Heart left ventricle (tissue), 13 donors: ENCODE data around the gene ERMP1.

Source experiments
- POLR2A ChIP-seq, 2 donors: fragments of 450-650 bp; IDR thresholded peaks; one replicate each; pipeline ENCODE4 v1.6.1; 2017; ENCODE audit warnings: antibody characterized with exemption in 2 of 2, mild to moderate bottlenecking in 2 of 2, moderate library complexity in 2 of 2
- TF ChIP-seq, protein P1 (sequence below), 12 donors: fragments of 200-600 bp; sonication (generic) in 4 of 12; IDR thresholded peaks; one replicate each; pipeline versions ENCODE4 v1.5.0 to v1.8.0; 2018 to 2022; ENCODE audit warnings: antibody characterized with exemption in 12 of 12, mild to moderate bottlenecking in 5 of 12
- donor health status: ischemic (EF 13 %, LVEDD 7.1; RV severe dilation, severe dysfunction).
- donor health status: DM: no; HTN: yes; CAD: no.
- donor health status: DM: no; HTN: no; CAD: no.
- donor health status: ischemic (EF 25% LVEDD 6.9; RV normal size, moderate dysfunction).
- donor health status: ischemic (EF 25% LVEDD 5.7; RV mildly dilated, moderate dysfunction).
- donor health status: ischemic (EF 35%, LVEDD 5.7; RV mildly dilated, moderate dysfunction).
- donor health status: nonischemic (EF 11% LVEDD 7.7; RV severe dilation, severe dysfunction).
- donor health status: DM: yes; HTN: yes; CAD: no.
- donor health status: PGD.
- donor health status: ischemic (EF 29% LVEDD 5.4; RV normal size, mild dysfunction).
- donor health status: nonischemic (EF 23%, LVEDD 6.1; RV moderate dilation, normal function).

DNA sequence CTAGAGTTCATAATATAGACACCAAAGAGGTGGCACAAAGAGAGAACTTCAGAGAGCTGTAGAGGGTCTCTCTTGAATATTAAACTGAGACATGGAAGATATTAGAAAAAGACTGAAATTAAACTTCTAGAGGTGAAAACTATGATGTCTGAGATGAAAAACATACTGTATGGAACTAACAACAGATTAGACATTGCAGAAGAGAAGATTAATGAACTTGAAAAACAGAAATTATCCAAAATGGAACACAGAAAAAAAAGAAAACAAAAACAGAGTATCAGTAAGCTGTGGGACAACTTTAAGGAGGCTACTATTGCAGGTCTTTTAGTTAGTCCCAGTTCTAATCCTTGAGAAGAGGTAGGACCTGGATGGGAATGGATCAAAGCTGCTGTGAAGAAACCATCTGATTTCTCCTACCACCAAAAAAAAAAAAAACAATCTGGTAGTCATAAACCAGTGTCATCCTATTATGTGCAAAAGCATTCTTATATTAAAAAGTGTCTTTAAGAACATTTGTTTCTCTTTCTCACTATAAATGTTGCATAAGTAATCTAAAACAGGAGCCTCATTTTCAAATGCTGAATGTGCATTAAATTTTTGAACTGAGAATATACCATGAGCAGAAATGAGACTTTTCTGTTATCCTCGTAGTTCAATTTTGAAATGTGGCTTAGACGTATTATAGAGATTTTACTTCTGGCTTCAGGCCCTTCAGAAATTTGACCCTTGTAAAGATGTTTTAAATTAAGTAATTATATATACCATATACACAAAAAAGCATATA lies 96.2 kb downstream of the ERMP1 start:
- TF ChIP-seq, protein P1, sequence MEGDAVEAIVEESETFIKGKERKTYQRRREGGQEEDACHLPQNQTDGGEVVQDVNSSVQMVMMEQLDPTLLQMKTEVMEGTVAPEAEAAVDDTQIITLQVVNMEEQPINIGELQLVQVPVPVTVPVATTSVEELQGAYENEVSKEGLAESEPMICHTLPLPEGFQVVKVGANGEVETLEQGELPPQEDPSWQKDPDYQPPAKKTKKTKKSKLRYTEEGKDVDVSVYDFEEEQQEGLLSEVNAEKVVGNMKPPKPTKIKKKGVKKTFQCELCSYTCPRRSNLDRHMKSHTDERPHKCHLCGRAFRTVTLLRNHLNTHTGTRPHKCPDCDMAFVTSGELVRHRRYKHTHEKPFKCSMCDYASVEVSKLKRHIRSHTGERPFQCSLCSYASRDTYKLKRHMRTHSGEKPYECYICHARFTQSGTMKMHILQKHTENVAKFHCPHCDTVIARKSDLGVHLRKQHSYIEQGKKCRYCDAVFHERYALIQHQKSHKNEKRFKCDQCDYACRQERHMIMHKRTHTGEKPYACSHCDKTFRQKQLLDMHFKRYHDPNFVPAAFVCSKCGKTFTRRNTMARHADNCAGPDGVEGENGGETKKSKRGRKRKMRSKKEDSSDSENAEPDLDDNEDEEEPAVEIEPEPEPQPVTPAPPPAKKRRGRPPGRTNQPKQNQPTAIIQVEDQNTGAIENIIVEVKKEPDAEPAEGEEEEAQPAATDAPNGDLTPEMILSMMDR (IDR thresholded peaks at IDR 0.05) = no peak
- TF ChIP-seq POLR2A (IDR thresholded peaks at IDR 0.05) = no peak
